ENCODE results near the gene P4HA2.
A peak's percentile ranks its signal among the peaks of the same experiment; 100 is the strongest.

The P4HA2 gene

DNA sequence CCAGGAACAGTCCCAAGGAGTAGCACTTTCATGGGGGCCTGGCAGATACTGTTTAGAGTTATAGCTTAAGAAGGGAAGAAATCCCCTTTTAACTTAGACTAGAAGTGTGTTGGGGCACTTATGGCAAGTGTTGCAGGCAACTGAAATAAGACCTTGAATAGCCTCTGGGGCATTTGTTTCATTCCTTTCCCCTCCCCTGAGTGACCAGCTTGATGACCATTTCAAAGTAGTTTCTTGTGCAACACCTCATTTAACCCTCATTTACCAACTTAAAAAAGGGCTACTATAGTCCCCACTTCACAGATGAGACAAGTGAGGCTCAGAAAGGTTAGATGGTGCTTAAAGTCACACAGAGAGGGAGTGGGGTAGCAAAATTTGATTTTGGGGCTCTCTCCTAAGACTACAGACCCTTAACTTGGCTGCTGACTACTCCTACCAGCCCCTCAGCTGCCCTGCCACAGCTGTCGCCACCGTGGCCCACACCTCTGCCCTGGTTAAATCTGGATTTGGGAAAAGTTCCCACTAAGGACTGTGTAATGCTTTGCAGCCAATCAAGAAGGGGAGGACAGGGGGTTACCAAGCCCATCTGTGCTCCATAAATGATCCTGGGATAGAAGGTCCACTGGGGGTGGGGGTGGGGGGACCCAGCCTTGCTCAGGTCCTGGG, 35.4 kb upstream of the P4HA2 start:
- Histone ChIP-seq H3K9ac (ENCODE audit: low read length) (peak overlapping the region; percentile 22), H3K4me1 (ENCODE audit: insufficient read depth, low read length) (peaks cover 94% of the 10 kb centered on the region), H3K27ac (ENCODE audit: low read depth, low read length) (peak overlapping the region; percentile 98), H3K9me3 (ENCODE audit: low read length) (no peaks in the 10 kb centered on the region), H3K36me3 (ENCODE audit: insufficient read depth, low read length) (peaks cover 73% of the 10 kb centered on the region), H3K4me3 (ENCODE audit: low read depth in 1 of 2, low read length in 2 of 2) (no peak overlapping the region), H3K27me3 (ENCODE audit: control insufficient read depth in 1 of 2, insufficient read depth in 2 of 2, low read length in 2 of 2) (no peaks in the 10 kb centered on the region)

GRCh38 chr5:132261881-132262845, 34.5 kb upstream of the P4HA2 start:
- H3K4me3 ChIP-seq (ENCODE audit: low read depth in 1 of 2, low read length in 2 of 2): peak overlapping the region in 1 of 2 donors; percentile 88
- peaks cover 86% of the 10 kb centered on the region for H3K4me1 ChIP-seq (ENCODE audit: insufficient read depth, low read length)
- H3K27ac ChIP-seq (ENCODE audit: low read depth, low read length): peak overlapping the region; percentile 98
- H3K9me3 ChIP-seq (ENCODE audit: low read length): no peaks in the 10 kb centered on the region
- H3K36me3 ChIP-seq (ENCODE audit: insufficient read depth, low read length): peaks cover 64% of the 10 kb centered on the region
- H3K9ac ChIP-seq (ENCODE audit: low read length): peak overlapping the region; percentile 99
- H3K27me3 ChIP-seq (ENCODE audit: control insufficient read depth in 1 of 2, insufficient read depth in 2 of 2, low read length in 2 of 2): no peaks in the 10 kb centered on the region

DNA sequence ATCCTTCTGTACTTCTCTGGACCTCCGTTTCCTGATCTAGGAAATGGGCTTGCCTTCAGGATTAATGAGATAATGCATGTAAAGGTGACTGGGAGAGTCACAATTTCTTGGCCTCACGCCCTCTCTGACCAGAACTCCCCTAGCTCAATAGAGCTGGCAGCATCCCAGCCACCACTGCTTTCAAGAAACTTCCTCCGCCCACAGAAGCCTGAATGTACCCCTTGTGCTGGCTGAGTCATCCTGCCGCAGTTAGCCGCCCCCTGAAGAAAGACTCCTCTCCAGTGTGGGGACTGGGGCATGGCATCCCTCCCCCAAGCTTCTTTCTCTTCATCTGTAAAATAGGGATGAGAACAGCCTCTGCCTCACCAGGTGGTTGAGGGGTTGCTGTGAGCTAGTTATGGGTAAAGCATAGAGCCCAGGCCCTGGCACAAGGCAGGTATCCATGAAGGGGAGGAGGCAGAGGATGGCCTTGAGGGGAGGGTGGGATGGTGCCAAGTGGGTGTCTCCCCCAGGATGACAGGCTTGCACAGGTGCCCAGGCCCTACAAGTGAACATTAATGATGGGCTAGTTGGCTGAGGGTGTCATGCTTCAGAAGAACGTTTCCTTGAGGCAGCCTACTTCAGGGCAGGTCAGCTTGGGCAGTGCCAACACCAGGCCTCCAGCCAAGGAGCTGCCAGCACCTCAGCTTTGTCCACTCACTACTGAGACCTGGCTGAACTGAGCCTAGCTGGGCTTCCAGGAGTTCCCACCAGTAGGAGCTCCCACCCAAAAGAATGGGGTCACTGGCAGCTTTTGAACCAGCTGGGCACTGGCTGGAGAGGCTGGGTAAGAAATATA, 33.3 kb upstream of the P4HA2 start:
- Histone ChIP-seq H3K27ac (ENCODE audit: low read depth, low read length) (peak overlapping the region; percentile 98), H3K9me3 (ENCODE audit: low read length) (no peaks in the 10 kb centered on the region), H3K4me1 (ENCODE audit: insufficient read depth, low read length) (peaks cover 80% of the 10 kb centered on the region), H3K4me3 (ENCODE audit: low read depth in 1 of 2, low read length in 2 of 2) (peak overlapping the region; percentile 23 to 88), H3K36me3 (ENCODE audit: insufficient read depth, low read length) (peaks cover 52% of the 10 kb centered on the region), H3K9ac (ENCODE audit: low read length) (peak overlapping the region; percentile 99), H3K27me3 (ENCODE audit: control insufficient read depth in 1 of 2, insufficient read depth in 2 of 2, low read length in 2 of 2) (no peaks in the 10 kb centered on the region)

DNA sequence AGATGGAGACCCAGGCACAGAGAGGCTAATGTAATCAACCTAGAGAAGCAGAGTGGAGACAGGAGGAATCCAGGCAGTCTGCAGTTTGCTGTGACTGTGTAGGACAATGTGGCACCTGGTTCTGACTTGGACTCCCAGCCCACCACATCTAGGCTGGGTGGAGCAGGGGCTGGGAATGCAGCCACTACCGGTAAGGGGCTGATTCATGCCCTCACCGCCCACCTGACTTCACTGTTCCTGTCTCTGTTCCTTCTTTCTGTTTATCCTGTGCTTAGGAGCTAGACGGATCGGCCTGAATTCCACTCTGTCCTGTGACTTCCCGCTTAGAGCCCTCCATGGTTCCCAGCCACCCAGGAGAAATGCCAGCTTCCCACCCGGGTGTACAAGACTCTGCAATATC, 32.4 kb upstream of the P4HA2 start:
- Histone ChIP-seq H3K27me3 (ENCODE audit: control insufficient read depth in 1 of 2, insufficient read depth in 2 of 2, low read length in 2 of 2) (no peaks in the 10 kb centered on the region), H3K9me3 (ENCODE audit: low read length) (no peaks in the 10 kb centered on the region), H3K27ac (ENCODE audit: low read depth, low read length) (peak overlapping the region; percentile 98), H3K4me3 (ENCODE audit: low read depth in 1 of 2, low read length in 2 of 2) (peak overlapping the region; percentile 33 to 88), H3K4me1 (ENCODE audit: insufficient read depth, low read length) (peaks cover 72% of the 10 kb centered on the region), H3K9ac (ENCODE audit: low read length) (peak overlapping the region; percentile 99), H3K36me3 (ENCODE audit: insufficient read depth, low read length) (peaks cover 46% of the 10 kb centered on the region)

- H3K4me3 ChIP-seq (ENCODE audit: low read depth in 1 of 2, low read length in 2 of 2): peak overlapping the region; percentile 86 to 88
- H3K36me3 ChIP-seq (ENCODE audit: insufficient read depth, low read length): peaks cover 39% of the 10 kb centered on the region
- peak overlapping the region; percentile 99 for H3K9ac ChIP-seq (ENCODE audit: low read length)
- H3K27ac ChIP-seq (ENCODE audit: low read depth, low read length): peak overlapping the region; percentile 98
- no peaks in the 10 kb centered on the region for H3K9me3 ChIP-seq (ENCODE audit: low read length)
- H3K27me3 ChIP-seq (ENCODE audit: control insufficient read depth in 1 of 2, insufficient read depth in 2 of 2, low read length in 2 of 2): no peaks in the 10 kb centered on the region
- peaks cover 72% of the 10 kb centered on the region for H3K4me1 ChIP-seq (ENCODE audit: insufficient read depth, low read length)
Measured at GRCh38 chr5:132259069-132259851, 31.6 kb upstream of the P4HA2 start.

- Histone ChIP-seq H3K27ac (ENCODE audit: low read depth, low read length) (peak overlapping the region; percentile 98), H3K27me3 (ENCODE audit: control insufficient read depth in 1 of 2, insufficient read depth in 2 of 2, low read length in 2 of 2) (no peaks in the 10 kb centered on the region), H3K9me3 (ENCODE audit: low read length) (no peaks in the 10 kb centered on the region), H3K4me3 (ENCODE audit: low read depth in 1 of 2, low read length in 2 of 2) (peak overlapping the region; percentile 86 to 88), H3K9ac (ENCODE audit: low read length) (peak overlapping the region; percentile 99), H3K4me1 (ENCODE audit: insufficient read depth, low read length) (peaks cover 66% of the 10 kb centered on the region), H3K36me3 (ENCODE audit: insufficient read depth, low read length) (peaks cover 32% of the 10 kb centered on the region)
Measured at GRCh38 chr5:132258102-132259068, 30.7 kb upstream of the P4HA2 start.

DNA sequence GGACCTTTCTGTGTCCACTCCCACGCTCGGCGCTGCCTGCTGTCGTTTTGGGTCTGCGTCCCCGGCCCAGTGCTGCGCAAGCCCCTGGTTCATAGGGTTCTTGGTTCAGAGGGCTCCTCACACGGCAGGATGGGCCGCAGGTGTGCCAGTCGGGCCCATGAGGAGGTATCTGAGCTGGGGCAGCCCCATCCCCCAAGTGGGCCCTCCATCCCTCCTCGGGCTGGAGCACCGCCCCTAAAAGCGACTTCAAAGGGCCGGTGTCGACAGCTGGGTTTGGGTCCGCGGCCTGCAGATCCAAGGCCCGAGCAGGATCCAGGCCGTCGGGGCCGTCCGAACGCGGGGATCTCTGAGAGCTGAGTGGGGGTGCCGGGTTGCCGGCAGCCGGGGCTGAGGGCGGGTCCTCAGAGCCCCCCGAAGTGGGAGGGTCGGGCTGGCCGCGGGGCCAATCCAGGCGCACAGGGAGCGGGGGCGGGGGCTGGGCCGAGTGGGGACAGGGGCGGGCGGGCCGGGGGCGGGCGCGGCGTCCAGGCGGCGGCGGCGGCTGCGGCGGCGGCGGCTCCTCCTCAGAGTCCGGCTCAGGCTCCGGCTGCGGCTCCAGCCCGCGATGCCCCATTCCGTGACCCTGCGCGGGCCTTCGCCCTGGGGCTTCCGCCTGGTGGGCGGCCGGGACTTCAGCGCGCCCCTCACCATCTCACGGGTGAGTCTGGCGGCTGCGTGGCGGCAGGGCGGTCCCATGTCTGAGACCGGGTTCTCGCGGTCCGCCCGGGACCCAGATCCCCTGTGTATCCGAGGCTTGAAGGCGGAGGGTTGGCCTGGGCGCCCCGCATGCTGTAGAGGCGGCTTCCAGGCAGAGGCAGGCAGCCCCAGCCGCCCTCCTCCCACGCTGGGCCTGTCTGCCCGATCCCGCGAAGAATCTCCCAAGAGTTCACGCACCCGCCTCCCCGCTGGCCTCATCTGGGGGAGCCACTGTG, 29.8 kb upstream of the P4HA2 start, which contains the start of gene PDLIM4:
PDLIM4 (plus strand) TSS at position 566 of the 971 bp plus-strand sequence; CDS start at position 605, 39 bp downstream.
- H3K4me1 ChIP-seq (ENCODE audit: insufficient read depth, low read length): peaks cover 57% of the 10 kb centered on the region
- peak within 1 kb of the TSS; percentile 99 for H3K9ac ChIP-seq (ENCODE audit: low read length)
- H3K36me3 ChIP-seq (ENCODE audit: insufficient read depth, low read length): peaks cover 22% of the 10 kb centered on the region
- H3K4me3 ChIP-seq (ENCODE audit: low read depth in 1 of 2, low read length in 2 of 2): peak within 1 kb of the TSS; percentile 86 to 88
- no peaks in the 10 kb centered on the region for H3K27me3 ChIP-seq (ENCODE audit: control insufficient read depth in 1 of 2, insufficient read depth in 2 of 2, low read length in 2 of 2)
- peak within 1 kb of the TSS; percentile 98 for H3K27ac ChIP-seq (ENCODE audit: low read depth, low read length)
- no peaks in the 10 kb centered on the region for H3K9me3 ChIP-seq (ENCODE audit: low read length)

DNA sequence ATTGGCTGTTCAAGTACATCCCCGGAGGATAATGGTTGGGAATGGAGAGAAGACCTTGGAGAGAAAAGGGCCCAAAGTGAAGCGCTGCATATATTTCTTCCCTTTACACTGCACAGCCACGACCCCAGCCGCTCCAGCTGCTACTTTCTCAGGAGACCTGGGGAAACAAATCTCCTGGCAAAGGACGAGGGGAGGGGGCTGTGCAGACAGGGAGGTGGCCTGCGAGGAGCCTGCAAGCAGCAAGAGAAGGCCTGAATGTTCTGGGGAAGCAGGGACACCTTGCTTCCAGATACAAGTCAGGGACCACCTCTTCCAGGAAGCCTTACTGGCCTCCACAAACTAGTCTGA, 29.1 kb upstream of the P4HA2 start:
- H3K4me3 ChIP-seq (ENCODE audit: low read depth in 1 of 2, low read length in 2 of 2): peak overlapping the region; percentile 37 to 49
- H3K4me1 ChIP-seq (ENCODE audit: insufficient read depth, low read length): peaks cover 50% of the 10 kb centered on the region
- H3K27me3 ChIP-seq (ENCODE audit: control insufficient read depth in 1 of 2, insufficient read depth in 2 of 2, low read length in 2 of 2): no peaks in the 10 kb centered on the region
- peak overlapping the region; percentile 59 for H3K9ac ChIP-seq (ENCODE audit: low read length)
- H3K27ac ChIP-seq (ENCODE audit: low read depth, low read length): peak overlapping the region; percentile 92
- H3K36me3 ChIP-seq (ENCODE audit: insufficient read depth, low read length): peaks cover 16% of the 10 kb centered on the region
- no peaks in the 10 kb centered on the region for H3K9me3 ChIP-seq (ENCODE audit: low read length)

DNA sequence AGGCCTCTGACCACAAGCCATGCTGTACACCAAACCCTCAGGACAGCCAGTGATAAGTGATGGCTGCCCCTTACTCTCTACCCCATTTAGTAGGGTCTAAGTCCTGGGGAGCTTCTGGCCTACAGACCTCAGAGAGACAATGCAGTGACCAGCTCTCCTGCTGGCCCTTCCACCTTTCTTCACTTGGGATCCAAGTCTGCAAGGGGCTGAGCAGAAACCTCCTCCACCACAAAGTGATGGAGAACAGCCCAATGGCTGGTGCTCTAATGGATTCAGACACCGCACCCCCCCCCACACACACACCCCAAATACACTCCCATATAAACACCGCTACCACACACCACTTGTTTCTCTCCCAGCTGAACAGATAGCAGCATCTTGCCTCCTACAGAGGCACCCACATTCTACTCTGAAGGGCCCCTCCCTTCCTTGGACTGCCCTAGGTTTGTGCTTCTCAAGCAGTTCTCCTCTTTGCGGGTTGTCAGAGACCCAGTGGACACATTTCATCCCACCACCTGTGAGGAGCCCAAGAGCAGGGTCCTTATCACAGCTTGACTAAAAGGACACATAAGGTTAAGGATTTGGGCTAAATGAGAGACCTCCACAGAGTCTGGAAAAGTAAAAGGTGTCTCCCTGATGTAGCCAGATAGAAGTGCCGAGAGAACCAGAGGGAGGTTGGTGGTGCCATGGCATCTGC, 28.6 kb upstream of the P4HA2 start:
- Histone ChIP-seq H3K9me3 (ENCODE audit: low read length) (no peaks in the 10 kb centered on the region), H3K4me3 (ENCODE audit: low read depth in 1 of 2, low read length in 2 of 2) (no peak overlapping the region), H3K36me3 (ENCODE audit: insufficient read depth, low read length) (peaks cover 10% of the 10 kb centered on the region), H3K27me3 (ENCODE audit: control insufficient read depth in 1 of 2, insufficient read depth in 2 of 2, low read length in 2 of 2) (no peaks in the 10 kb centered on the region), H3K9ac (ENCODE audit: low read length) (peak overlapping the region; percentile 59), H3K4me1 (ENCODE audit: insufficient read depth, low read length) (peaks cover 45% of the 10 kb centered on the region), H3K27ac (ENCODE audit: low read depth, low read length) (peak overlapping the region; percentile 92)
